ENCODE results near the gene CUL1.

CUL1 gene

GRCh38 chr7:148790131-148790726 lies 91.5 kb downstream of the CUL1 start:
- H3K36me3 Mint-ChIP-seq, result peaks cover 15% of the 10 kb centered on the region
- no peaks in the 10 kb centered on the region for H3K9me3 Mint-ChIP-seq (ENCODE audit: low read depth)
- peaks cover 4% of the 10 kb centered on the region for H3K4me1 Mint-ChIP-seq (ENCODE audit: low read depth)
- no peaks in the 10 kb centered on the region for H3K27me3 Mint-ChIP-seq
- no peak overlapping the region for H3K27ac Mint-ChIP-seq
- H3K4me3 Mint-ChIP-seq, result no peak overlapping the region

DNA sequence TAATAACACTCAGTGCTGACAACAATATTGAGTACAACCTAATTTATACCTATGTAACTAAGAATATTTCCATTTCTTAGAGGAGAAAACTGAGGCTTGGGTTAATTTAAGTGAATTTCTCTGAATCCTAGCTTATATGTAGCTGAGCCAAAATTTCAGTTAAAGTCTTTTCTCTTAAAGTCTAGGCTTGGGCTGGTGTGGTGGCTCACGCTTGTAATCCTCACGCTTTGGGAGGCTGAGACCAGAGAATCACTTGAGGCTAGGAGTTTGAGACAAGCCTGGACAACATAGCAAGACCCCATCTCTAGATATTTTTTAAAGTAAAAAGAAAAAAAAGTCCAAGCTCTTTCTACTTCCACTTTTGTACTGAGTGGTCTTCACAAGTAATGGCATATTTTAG lies 92.1 kb downstream of the CUL1 start:
- Mint-ChIP-seq H3K4me3 (no peak overlapping the region), H3K4me1 (ENCODE audit: low read depth) (peaks cover 4% of the 10 kb centered on the region), H3K36me3 (peaks cover 15% of the 10 kb centered on the region), H3K27ac (no peak overlapping the region), H3K27me3 (no peaks in the 10 kb centered on the region), H3K9me3 (ENCODE audit: low read depth) (no peaks in the 10 kb centered on the region)

- Mint-ChIP-seq H3K4me3 (no peak overlapping the region), H3K9me3 (ENCODE audit: low read depth) (no peaks in the 10 kb centered on the region), H3K27me3 (no peaks in the 10 kb centered on the region), H3K36me3 (peaks cover 18% of the 10 kb centered on the region), H3K27ac (no peak overlapping the region), H3K4me1 (ENCODE audit: low read depth) (peaks cover 4% of the 10 kb centered on the region)
Measured at GRCh38 chr7:148791546-148791945, 92.8 kb downstream of the CUL1 start.

- Mint-ChIP-seq H3K4me3 (no peak overlapping the region), H3K27ac (peak overlapping the region; percentile 46), H3K4me1 (ENCODE audit: low read depth) (peaks cover 4% of the 10 kb centered on the region)
Measured at GRCh38 chr7:148793590-148793989, 94.9 kb downstream of the CUL1 start.

GRCh38 chr7:148794476-148794875 lies 95.8 kb downstream of the CUL1 start:
- H3K36me3 Mint-ChIP-seq, result peaks cover 21% of the 10 kb centered on the region
- no peaks in the 10 kb centered on the region for H3K27me3 Mint-ChIP-seq
- no peaks in the 10 kb centered on the region for H3K9me3 Mint-ChIP-seq (ENCODE audit: low read depth)
- H3K4me1 Mint-ChIP-seq (ENCODE audit: low read depth), result peaks cover 4% of the 10 kb centered on the region
- no peak overlapping the region for H3K27ac Mint-ChIP-seq
- H3K4me3 Mint-ChIP-seq, result no peak overlapping the region

More at GRCh38 chr7:148793590-148793989, 94.9 kb downstream of the CUL1 start:
- H3K9me3 Mint-ChIP-seq (ENCODE audit: low read depth), result no peaks in the 10 kb centered on the region
- no peaks in the 10 kb centered on the region for H3K27me3 Mint-ChIP-seq
- H3K36me3 Mint-ChIP-seq, result peaks cover 20% of the 10 kb centered on the region

- Mint-ChIP-seq H3K9me3 (ENCODE audit: low read depth) (no peaks in the 10 kb centered on the region), H3K36me3 (peaks cover 22% of the 10 kb centered on the region), H3K27ac (no peak overlapping the region), H3K4me1 (ENCODE audit: low read depth) (peaks cover 4% of the 10 kb centered on the region), H3K27me3 (no peaks in the 10 kb centered on the region), H3K4me3 (no peak overlapping the region)
Measured at GRCh38 chr7:148796841-148797240, 98.1 kb downstream of the CUL1 start.

- no peaks in the 10 kb centered on the region for H3K27me3 Mint-ChIP-seq
- H3K36me3 Mint-ChIP-seq, result peaks cover 13% of the 10 kb centered on the region
- H3K9me3 Mint-ChIP-seq (ENCODE audit: low read depth), result no peaks in the 10 kb centered on the region
- no peaks in the 10 kb centered on the region for H3K4me1 Mint-ChIP-seq (ENCODE audit: low read depth)
- peak overlapping the region; percentile 2 for H3K27ac Mint-ChIP-seq
- H3K4me3 Mint-ChIP-seq, result no peak overlapping the region
Measured at GRCh38 chr7:148799893-148800555, 101.3 kb downstream of the CUL1 start.

DNA sequence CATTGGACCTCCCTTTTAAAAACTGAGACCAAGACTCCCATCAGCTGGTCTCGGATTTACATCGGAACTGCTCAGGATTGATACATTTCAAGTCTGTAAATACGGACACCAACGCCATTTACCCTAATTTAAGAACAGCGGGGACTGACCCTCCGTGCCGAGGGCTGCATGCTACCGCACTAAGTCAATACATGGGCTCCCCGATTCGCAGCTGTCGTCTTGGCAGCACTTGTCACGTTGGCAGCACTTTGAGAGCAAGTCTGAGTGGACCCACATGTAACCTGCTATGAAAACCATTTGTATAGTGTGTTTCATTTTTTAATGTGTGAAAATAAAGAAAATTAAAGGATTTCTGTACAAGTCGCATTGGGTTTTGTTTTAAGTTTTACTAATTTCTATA lies 102.0 kb downstream of the CUL1 start:
- no peaks in the 10 kb centered on the region for H3K4me1 Mint-ChIP-seq (ENCODE audit: low read depth)
- peaks cover 13% of the 10 kb centered on the region for H3K36me3 Mint-ChIP-seq
- no peak overlapping the region for H3K4me3 Mint-ChIP-seq
- H3K9me3 Mint-ChIP-seq (ENCODE audit: low read depth), result no peaks in the 10 kb centered on the region
- no peaks in the 10 kb centered on the region for H3K27me3 Mint-ChIP-seq
- H3K27ac Mint-ChIP-seq, result peak overlapping the region; percentile 2

DNA sequence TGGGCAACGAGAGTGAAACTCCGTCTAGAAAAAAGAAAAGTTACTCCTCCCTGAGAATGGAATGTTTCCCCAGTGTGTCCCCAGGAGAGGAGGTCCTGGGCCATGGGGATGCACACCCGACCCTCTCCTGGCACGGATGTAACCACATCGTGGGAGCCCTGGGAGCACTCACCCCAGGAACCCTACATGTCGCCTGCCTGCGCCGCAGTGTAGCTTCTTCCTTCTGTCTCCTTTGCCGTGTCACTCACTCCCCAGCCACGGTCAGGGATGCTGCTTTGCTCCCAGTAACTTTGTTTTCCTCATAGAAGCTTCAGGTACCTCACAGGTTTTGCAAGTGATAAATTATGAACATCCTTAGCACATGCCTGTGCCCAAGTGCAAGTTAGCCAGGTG lies 103.4 kb downstream of the CUL1 start:
- no peaks in the 10 kb centered on the region for H3K27me3 Mint-ChIP-seq

GRCh38 chr7:148803094-148803493 lies 104.4 kb downstream of the CUL1 start:
- H3K9me3 Mint-ChIP-seq (ENCODE audit: low read depth), result no peaks in the 10 kb centered on the region
- H3K4me3 Mint-ChIP-seq, result no peak overlapping the region
- no peaks in the 10 kb centered on the region for H3K27me3 Mint-ChIP-seq
- H3K27ac Mint-ChIP-seq, result no peak overlapping the region
- peaks cover 17% of the 10 kb centered on the region for H3K36me3 Mint-ChIP-seq
- peaks cover 1% of the 10 kb centered on the region for H3K4me1 Mint-ChIP-seq (ENCODE audit: low read depth)

More for the DNA sequence above, 103.4 kb downstream of the CUL1 start:
- Mint-ChIP-seq H3K4me1 (ENCODE audit: low read depth) (peaks cover 1% of the 10 kb centered on the region), H3K27ac (peak overlapping the region; percentile 72), H3K9me3 (ENCODE audit: low read depth) (no peaks in the 10 kb centered on the region), H3K4me3 (no peak overlapping the region), H3K36me3 (peaks cover 16% of the 10 kb centered on the region)

DNA sequence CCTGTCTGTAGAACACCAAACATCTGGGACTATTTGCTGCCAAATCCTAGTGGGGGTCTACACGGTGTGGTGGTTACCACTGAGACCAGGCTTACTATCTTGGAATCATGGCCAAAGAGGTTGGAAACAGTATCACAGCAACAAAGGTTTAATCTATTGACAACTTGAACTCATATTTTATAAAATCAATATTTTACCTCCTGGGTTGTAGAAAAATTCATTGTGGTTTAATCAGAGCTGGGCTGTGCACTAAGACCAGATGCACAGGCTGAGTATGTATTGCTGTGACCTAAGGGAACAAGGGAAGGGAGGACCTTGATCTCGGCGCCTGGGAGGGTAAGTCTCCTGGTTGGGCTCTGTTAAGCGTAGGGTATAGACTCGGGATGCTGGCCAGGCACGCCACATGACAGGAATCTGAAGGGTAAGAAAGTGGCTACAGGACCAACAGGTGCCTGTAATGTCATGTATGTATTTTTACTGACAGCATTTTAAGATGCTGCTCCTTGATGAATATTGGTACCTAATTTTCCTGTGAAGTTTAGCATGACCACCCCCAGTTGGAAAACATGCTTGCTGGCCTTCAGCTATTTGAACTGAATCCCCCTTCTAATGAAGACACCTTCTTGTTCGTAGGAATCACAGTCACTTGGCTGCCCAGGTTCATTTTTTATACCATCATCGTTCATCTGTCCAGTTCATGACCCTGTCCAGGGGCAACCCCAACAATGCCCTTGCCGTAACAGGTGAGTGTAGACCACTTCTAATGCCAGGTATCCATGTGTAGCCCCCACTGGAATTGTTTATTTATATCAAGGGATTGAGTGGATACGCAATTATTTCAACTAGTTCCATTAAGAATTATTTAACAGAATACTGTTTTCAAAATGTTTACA lies 105.9 kb downstream of the CUL1 start:
- Mint-ChIP-seq H3K27me3 (no peaks in the 10 kb centered on the region), H3K4me1 (ENCODE audit: low read depth) (peaks cover 1% of the 10 kb centered on the region), H3K27ac (peak overlapping the region; percentile 67), H3K4me3 (no peak overlapping the region), H3K9me3 (ENCODE audit: low read depth) (no peaks in the 10 kb centered on the region), H3K36me3 (peaks cover 13% of the 10 kb centered on the region)

DNA sequence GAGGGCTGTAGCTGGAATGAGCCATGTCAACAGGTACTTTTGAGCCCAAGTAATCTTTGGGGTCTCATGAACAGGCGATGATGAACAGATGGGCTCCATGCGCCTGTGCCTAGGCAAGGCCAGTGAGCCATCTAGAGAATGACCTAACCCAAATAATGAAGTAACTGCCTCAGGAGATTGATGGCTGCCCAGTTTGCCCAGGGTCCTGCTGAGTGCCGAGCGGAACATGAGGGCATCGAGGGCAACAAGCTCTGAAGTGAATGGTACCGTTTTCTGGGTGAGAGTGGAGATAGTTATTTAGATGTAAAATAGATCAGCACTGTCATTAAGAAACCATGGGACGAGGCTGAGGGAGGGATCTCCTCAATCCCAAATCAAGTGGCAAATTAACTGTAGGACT lies 107.5 kb downstream of the CUL1 start:
- H3K4me1 Mint-ChIP-seq (ENCODE audit: low read depth), result peaks cover 1% of the 10 kb centered on the region
- H3K4me3 Mint-ChIP-seq, result no peak overlapping the region
- H3K36me3 Mint-ChIP-seq, result peaks cover 15% of the 10 kb centered on the region
- H3K9me3 Mint-ChIP-seq (ENCODE audit: low read depth), result no peaks in the 10 kb centered on the region
- peak overlapping the region; percentile 50 for H3K27ac Mint-ChIP-seq
- H3K27me3 Mint-ChIP-seq, result no peaks in the 10 kb centered on the region

DNA sequence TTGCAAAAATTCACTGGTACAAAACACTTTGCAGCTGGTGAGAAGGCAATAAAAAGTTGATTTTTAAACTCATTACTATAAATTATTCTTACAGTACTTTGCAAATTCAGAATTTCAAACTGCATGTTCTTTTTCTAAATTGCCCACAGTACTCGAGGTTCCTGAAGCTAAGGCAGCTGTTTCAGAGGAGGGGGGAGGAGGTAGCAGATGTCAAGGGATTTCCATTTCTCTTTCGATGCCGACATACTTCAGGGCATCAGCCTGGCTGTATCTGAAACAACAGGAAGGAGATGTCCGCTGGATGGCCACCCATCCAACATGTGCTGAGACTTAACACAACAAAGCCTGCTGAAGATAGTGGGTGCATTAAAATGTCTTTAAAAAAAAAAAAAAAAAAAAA lies 108.7 kb downstream of the CUL1 start:
- Mint-ChIP-seq H3K4me1 (ENCODE audit: low read depth) (peaks cover 1% of the 10 kb centered on the region), H3K36me3 (peaks cover 20% of the 10 kb centered on the region), H3K4me3 (no peak overlapping the region), H3K9me3 (ENCODE audit: low read depth) (no peaks in the 10 kb centered on the region), H3K27me3 (no peaks in the 10 kb centered on the region), H3K27ac (peak overlapping the region; percentile 72)

DNA sequence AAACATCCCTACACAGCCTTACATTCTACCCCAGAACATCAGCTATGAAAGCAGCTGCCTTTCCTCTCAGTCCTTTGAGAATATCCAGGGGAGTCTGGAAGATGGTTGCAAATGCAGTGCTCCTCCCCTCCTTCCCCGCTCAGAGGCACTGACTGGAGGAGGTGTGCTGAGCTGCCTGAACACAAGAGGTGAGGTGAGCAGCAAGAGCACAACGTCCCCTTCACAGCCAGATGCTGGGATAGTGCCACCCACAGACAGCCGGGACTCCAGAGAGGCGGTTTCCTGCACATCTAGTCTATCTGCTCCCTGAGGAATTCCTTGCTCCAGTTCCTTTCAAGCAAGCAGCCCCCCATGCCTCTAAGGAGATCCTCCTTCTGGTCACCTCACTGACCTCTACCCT lies 111.2 kb downstream of the CUL1 start:
- Mint-ChIP-seq H3K4me3 (no peak overlapping the region), H3K9me3 (ENCODE audit: low read depth) (no peaks in the 10 kb centered on the region), H3K36me3 (peaks cover 22% of the 10 kb centered on the region), H3K27ac (no peak overlapping the region), H3K27me3 (no peaks in the 10 kb centered on the region), H3K4me1 (ENCODE audit: low read depth) (peaks cover 1% of the 10 kb centered on the region)

- peaks cover 2% of the 10 kb centered on the region for H3K4me1 Mint-ChIP-seq (ENCODE audit: low read depth)
- no peaks in the 10 kb centered on the region for H3K27me3 Mint-ChIP-seq
- no peaks in the 10 kb centered on the region for H3K9me3 Mint-ChIP-seq (ENCODE audit: low read depth)
- H3K4me3 Mint-ChIP-seq, result no peak overlapping the region
- peaks cover 23% of the 10 kb centered on the region for H3K36me3 Mint-ChIP-seq
- H3K27ac Mint-ChIP-seq, result peak overlapping the region; percentile 74
Measured at GRCh38 chr7:148811892-148812291, 113.2 kb downstream of the CUL1 start.

All from activated naive CD8-positive, alpha-beta T cell (primary cell).